Caco-2 (cell line): ENCODE data around the gene TAS2R50. TPM values are rescaled to one million over a fixed set of nuclear protein-coding genes. Genes with fewer than 3 reads are reported as not detected.

Experiments
- BruUV-seq: library from RNA; stranded (reverse); fragments of 400-500 nt; replicated peaks from 2 replicates; lab custom pipeline; 2021; lab: Mats Ljungman, UMichigan
- CTCF ChIA-PET: fragments of 300-600 bp; sonication (Branson Sonifier 250); formaldehyde crosslinking; loops from one replicate; lab custom pipeline; 2022; ENCODE audit warnings: antibody characterized with exemption; lab: Charles Lee
- POLR2A ChIA-PET: fragments of 300-600 bp; sonication (Branson Sonifier 250); formaldehyde crosslinking; loops from one replicate; lab custom pipeline; 2022; ENCODE audit warnings: antibody characterized with exemption; lab: Charles Lee
- DNase-seq, 2 experiments: peaks; one replicate each; pipeline versions ENCODE4 v3.0.0 to v3.0.0-alpha.2; 2020 to 2022
- H3K27me3 ChIP-seq: replicated peaks from 2 replicates; pipeline ENCODE4 v1.6.0; 2011; ENCODE audit warnings: low read length; ENCODE audit not compliant: control insufficient read depth, insufficient read depth
- H3K36me3 ChIP-seq: 2 replicates; pipeline ENCODE4 v1.5.1; 2011; ENCODE audit warnings: low read length; ENCODE audit not compliant: control insufficient read depth, insufficient read depth
- H3K4me1 ChIP-seq: fragments of 250-450 bp; sonication (Bioruptor Pico); 2 replicates; pipeline ENCODE4 v1.5.1; 2020; ENCODE audit warnings: mild to moderate bottlenecking
- H3K4me3 ChIP-seq: 2 replicates; pipeline ENCODE4 v1.5.1; 2011; ENCODE audit warnings: low read depth, mild to moderate bottlenecking, control low read depth, low read length
- H3K9me3 ChIP-seq: fragments of 250-450 bp; sonication (Bioruptor Pico); 2 replicates; pipeline ENCODE4 v1.5.1; 2020; ENCODE audit warnings: mild to moderate bottlenecking, moderate library complexity
- H3K27ac Mint-ChIP-seq: one replicate; pipeline ENCODE4 v1.8.0; 2022; ENCODE audit warnings: mixed read lengths; ENCODE audit not compliant: unreplicated experiment
- H3K27me3 Mint-ChIP-seq: one replicate; pipeline ENCODE4 v1.8.0; 2022; ENCODE audit warnings: mixed read lengths; ENCODE audit not compliant: insufficient read depth, unreplicated experiment
- H3K36me3 Mint-ChIP-seq: one replicate; pipeline ENCODE4 v1.8.0; 2022; ENCODE audit warnings: mild to moderate bottlenecking, mixed read lengths; ENCODE audit not compliant: insufficient read depth, unreplicated experiment
- H3K4me1 Mint-ChIP-seq: one replicate; pipeline ENCODE4 v1.8.0; 2022; ENCODE audit warnings: low read depth, mixed read lengths; ENCODE audit not compliant: unreplicated experiment
- H3K4me3 Mint-ChIP-seq: one replicate; pipeline ENCODE4 v1.8.0; 2022; ENCODE audit warnings: mild to moderate bottlenecking, moderate library complexity, mixed read lengths; ENCODE audit not compliant: unreplicated experiment
- H3K9me3 Mint-ChIP-seq: one replicate; pipeline ENCODE4 v1.8.0; 2022; ENCODE audit warnings: mixed read lengths; ENCODE audit not compliant: unreplicated experiment
- intact Hi-C: fragments of 100-400 bp; cut with micrococcal nuclease; formaldehyde crosslinking; loops from one replicate; pipeline ENCODE4 v1.10.0; 2022; ENCODE audit not compliant: unreplicated experiment
- total RNA-seq: library from RNA; stranded (reverse); gene quantifications from 2 replicates; pipeline ENCODE4 v1.2.3, GENCODE V29; 2022
- TF ChIP-seq, protein P1 (sequence below), 2 experiments: fragments of 200-600 bp in 1 of 2; IDR thresholded peaks; 1 replicate in 1 of 2; 2 replicates in 1 of 2; pipeline versions ENCODE4 v1.5.1 to v1.8.0; 2011 to 2022; ENCODE audit warnings: antibody characterized with exemption in 1 of 2, control low read depth in 1 of 2, inconsistent platforms in 1 of 2, low read depth in 1 of 2, low read length in 1 of 2, mild to moderate bottlenecking in 1 of 2, moderate library complexity in 1 of 2; ENCODE audit not compliant: insufficient read depth in 1 of 2, severe bottlenecking in 1 of 2, unreplicated experiment in 1 of 2

TAS2R50 gene
- total RNA-seq, 1 experiment from 2014 or later = 2.2 TPM

DNA sequence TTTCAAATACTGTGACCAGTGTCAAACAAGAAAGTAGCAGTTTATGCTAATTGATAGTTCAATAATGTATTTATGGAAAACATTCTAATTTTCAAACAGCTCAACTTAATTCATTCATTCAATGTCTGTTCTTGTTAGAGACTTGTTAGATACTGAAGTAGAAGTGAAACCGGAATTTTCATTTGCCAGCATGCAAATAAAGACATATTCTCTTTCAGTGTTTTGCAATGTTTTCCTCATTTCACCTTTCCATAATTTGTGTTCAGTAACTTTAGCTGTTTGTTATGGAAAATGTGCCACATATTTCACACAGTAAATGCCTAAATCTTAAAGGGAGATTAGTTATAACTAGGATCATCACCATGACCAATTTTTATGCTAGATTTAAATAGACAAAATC is 21.2 kb downstream of the TAS2R50 start:
- no peak overlapping the region for H3K4me3 Mint-ChIP-seq
- Histone ChIP-seq H3K4me1 (peaks cover 6% of the 10 kb centered on the region), H3K36me3 (no peaks in the 10 kb centered on the region), H3K4me3 (no peak overlapping the region), H3K27me3 (no peaks in the 10 kb centered on the region), H3K9me3 (no peaks in the 10 kb centered on the region; the same call in 1 of the 2 replicates)
- H3K27me3 Mint-ChIP-seq = no peaks in the 10 kb centered on the region
- CTCF ChIA-PET = interaction anchor here (0.7 kb wide), 1 partner anchor 439 kb away, joined by 3 read pairs; no protein-coding TSS in a partner anchor
- H3K9me3 Mint-ChIP-seq = no peaks in the 10 kb centered on the region
- TF ChIP-seq, protein P1, sequence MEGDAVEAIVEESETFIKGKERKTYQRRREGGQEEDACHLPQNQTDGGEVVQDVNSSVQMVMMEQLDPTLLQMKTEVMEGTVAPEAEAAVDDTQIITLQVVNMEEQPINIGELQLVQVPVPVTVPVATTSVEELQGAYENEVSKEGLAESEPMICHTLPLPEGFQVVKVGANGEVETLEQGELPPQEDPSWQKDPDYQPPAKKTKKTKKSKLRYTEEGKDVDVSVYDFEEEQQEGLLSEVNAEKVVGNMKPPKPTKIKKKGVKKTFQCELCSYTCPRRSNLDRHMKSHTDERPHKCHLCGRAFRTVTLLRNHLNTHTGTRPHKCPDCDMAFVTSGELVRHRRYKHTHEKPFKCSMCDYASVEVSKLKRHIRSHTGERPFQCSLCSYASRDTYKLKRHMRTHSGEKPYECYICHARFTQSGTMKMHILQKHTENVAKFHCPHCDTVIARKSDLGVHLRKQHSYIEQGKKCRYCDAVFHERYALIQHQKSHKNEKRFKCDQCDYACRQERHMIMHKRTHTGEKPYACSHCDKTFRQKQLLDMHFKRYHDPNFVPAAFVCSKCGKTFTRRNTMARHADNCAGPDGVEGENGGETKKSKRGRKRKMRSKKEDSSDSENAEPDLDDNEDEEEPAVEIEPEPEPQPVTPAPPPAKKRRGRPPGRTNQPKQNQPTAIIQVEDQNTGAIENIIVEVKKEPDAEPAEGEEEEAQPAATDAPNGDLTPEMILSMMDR (IDR thresholded peaks at IDR 0.05; ENCODE audit: insufficient read depth in 1 of 2, low read depth in 1 of 2, low read length in 1 of 2, severe bottlenecking in 1 of 2, unreplicated experiment in 1 of 2) = no peak
- peaks cover 8% of the 10 kb centered on the region for H3K4me1 Mint-ChIP-seq
- H3K36me3 Mint-ChIP-seq = no peaks in the 10 kb centered on the region
- no peak overlapping the region for H3K27ac Mint-ChIP-seq
- no peak for DNase-seq
- intact Hi-C loops = no loop called here
- POLR2A ChIA-PET = no interaction called here
- BruUV-seq = no TSS peak

DNA sequence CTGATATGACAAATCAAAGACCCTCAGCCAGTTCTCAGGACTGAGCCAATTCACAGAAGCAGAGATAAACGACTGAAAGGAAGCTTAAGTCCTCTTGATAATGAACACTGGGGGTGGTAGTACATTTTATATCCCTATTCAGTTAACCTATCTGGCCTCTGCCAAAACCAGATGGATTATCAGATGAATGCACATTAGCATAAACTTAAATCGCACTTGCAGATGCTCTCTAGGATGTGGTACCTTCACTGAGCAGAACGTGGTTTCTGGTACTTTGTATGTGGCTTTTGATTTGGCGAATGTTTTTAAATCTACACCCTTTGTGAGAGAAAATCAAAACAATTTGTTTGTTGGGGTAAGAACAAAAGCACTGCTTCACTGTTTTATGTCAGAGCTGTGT is 26.5 kb downstream of the TAS2R50 start:
- H3K9me3 Mint-ChIP-seq = peaks cover 8% of the 10 kb centered on the region
- ChIA-PET POLR2A (no interaction called here), CTCF (no interaction called here)
- BruUV-seq = no TSS peak
- Histone ChIP-seq H3K4me3 (no peak overlapping the region), H3K4me1 (peaks cover 6% of the 10 kb centered on the region), H3K36me3 (no peaks in the 10 kb centered on the region), H3K27me3 (no peaks in the 10 kb centered on the region), H3K9me3 (no peaks in the 10 kb centered on the region; the same call in 1 of the 2 replicates)
- H3K27me3 Mint-ChIP-seq = no peaks in the 10 kb centered on the region
- H3K4me1 Mint-ChIP-seq = peaks cover 8% of the 10 kb centered on the region
- TF ChIP-seq, protein P1 (IDR thresholded peaks at IDR 0.05; ENCODE audit: insufficient read depth in 1 of 2, low read depth in 1 of 2, low read length in 1 of 2, severe bottlenecking in 1 of 2, unreplicated experiment in 1 of 2) = no peak
- intact Hi-C loops = loop anchor here (5.0 kb wide), 1 partner anchor 527 kb away; no protein-coding TSS in a partner anchor
- H3K36me3 Mint-ChIP-seq = no peaks in the 10 kb centered on the region
- H3K27ac Mint-ChIP-seq = no peak overlapping the region
- no peak overlapping the region for H3K4me3 Mint-ChIP-seq
- DNase-seq = no peak

DNA sequence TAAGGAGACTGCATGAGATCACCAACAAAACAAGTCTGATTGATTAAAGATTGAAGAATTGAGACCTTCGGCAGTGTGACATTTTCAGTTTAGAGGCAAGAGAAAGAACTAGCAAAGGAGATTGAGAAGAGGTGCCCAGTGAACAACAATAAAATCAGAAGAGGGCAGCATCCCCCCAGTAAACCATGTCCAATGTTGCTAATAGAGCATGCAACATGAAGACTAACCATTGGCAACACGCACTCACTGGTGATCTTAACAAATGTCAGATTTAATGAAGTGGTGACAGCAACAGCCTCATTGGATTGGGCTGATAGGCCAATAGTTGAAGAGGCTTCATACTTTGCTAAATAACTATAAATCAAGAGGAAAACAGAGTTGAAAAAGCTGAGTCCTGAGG is 26.9 kb downstream of the TAS2R50 start:
- Mint-ChIP-seq H3K4me1 (peaks cover 7% of the 10 kb centered on the region), H3K27ac (no peak overlapping the region), H3K36me3 (no peaks in the 10 kb centered on the region), H3K27me3 (no peaks in the 10 kb centered on the region), H3K9me3 (peaks cover 12% of the 10 kb centered on the region), H3K4me3 (no peak overlapping the region)
- Histone ChIP-seq H3K9me3 (no peaks in the 10 kb centered on the region; the same call in 1 of the 2 replicates), H3K36me3 (no peaks in the 10 kb centered on the region), H3K27me3 (no peaks in the 10 kb centered on the region), H3K4me3 (no peak overlapping the region), H3K4me1 (peaks cover 5% of the 10 kb centered on the region)
- BruUV-seq = no TSS peak
- TF ChIP-seq, protein P1 (IDR thresholded peaks at IDR 0.05; ENCODE audit: insufficient read depth in 1 of 2, low read depth in 1 of 2, low read length in 1 of 2, severe bottlenecking in 1 of 2, unreplicated experiment in 1 of 2) = no peak
- intact Hi-C loops = loop anchor here (1.0 to 5.0 kb wide), 2 partner anchors 239 to 527 kb away; no protein-coding TSS in a partner anchor
- ChIA-PET CTCF (no interaction called here), POLR2A (no interaction called here)
- DNase-seq = peak in 1 of 2 experiments; percentile 29
